Placental epithelial cell (primary cell): Measurements from ENCODE around the gene CCL13. TPM values are rescaled to one million over a fixed set of nuclear protein-coding genes. Genes with fewer than 3 reads are reported as not detected.

Source experiments
- total RNA-seq: library from RNA; depleted of rRNA; stranded (reverse); fragments of >200 nt; gene quantifications from 2 replicates; pipeline ENCODE4 v1.2.3, GENCODE V29; 2012

The CCL13 gene
- total RNA-seq, result not detected in 2 replicates

GRCh38 chr17:34356194-34356593 is at the start of gene CCL13:
TSS of gene CCL13 (plus strand) at chr17:34356480. CDS start at chr17:34356527, 47 bp downstream.

GRCh38 chr17:34319039-34319483 is 37.2 kb upstream of the CCL13 start, which contains the start of gene CCL8:
TSS of gene CCL8 (plus strand) at chr17:34319435. CDS start at chr17:34319502, 67 bp downstream.

GRCh38 chr17:34363183-34363661 is 6.9 kb downstream of the CCL13 start, which contains the start of gene CCL1:
TSS of gene CCL1 (minus strand) at chr17:34363233. CDS start at chr17:34363161, 72 bp downstream.

Other genes starting within 250 kb of the CCL13 start
- 0.22 TPM in 1 of 2 replicates, not detected in the other for gene CCL2, start 101.2 kb upstream of the CCL13 start, total RNA-seq
- not detected in 2 replicates for gene CCL7, start 86.3 kb upstream of the CCL13 start, total RNA-seq
- not detected in 2 replicates for gene CCL11, start 70.7 kb upstream of the CCL13 start, total RNA-seq
- gene CCL8, start 37.0 kb upstream of the CCL13 start, total RNA-seq, result not detected in 2 replicates
- gene CCL1, start 6.8 kb downstream of the CCL13 start, total RNA-seq, result not detected in 2 replicates
- gene TMEM132E, start 223.1 kb downstream of the CCL13 start, total RNA-seq, result under 0.01 TPM in 1 of 2 replicates, not detected in the other